Measurements from ENCODE around the gene RIMS3. TPM values are rescaled to one million over a fixed set of nuclear protein-coding genes. Genes with fewer than 3 reads are reported as not detected.

RIMS3 gene
- total RNA-seq, 6 experiments from 2014 or later = 0.05 to 0.14 (median 0.09) TPM; not detected in 3

DNA sequence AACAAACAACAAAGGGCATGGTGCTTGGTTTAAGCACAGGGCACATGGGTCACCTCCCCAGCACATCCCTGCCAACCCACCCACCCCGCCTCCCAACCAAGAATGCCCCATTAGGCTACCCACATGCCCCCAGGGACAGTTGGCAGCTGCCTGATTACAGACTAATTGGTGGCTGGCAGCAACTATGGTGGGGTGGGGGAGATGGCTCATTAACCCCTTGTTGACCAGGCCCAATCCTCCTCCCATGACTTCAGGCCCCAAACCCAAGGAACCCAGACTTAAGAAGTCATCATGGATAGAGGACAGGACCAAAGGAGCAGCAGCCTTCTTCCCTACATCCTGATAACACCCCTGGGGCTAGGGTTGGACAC, 1.3 kb downstream of the RIMS3 start:
- Mint-ChIP-seq H3K27me3 (ENCODE audit: insufficient read depth) (peaks cover 14% of the 10 kb centered on the region), H3K9me3 (no peaks in the 10 kb centered on the region), H3K4me3 (no peak overlapping the region), H3K4me1 (ENCODE audit: low read depth) (no peaks in the 10 kb centered on the region), H3K27ac (no peak overlapping the region), H3K36me3 (ENCODE audit: low read depth) (no peaks in the 10 kb centered on the region)
- no peak for DNase-seq
- TF ChIP-seq, protein P1, sequence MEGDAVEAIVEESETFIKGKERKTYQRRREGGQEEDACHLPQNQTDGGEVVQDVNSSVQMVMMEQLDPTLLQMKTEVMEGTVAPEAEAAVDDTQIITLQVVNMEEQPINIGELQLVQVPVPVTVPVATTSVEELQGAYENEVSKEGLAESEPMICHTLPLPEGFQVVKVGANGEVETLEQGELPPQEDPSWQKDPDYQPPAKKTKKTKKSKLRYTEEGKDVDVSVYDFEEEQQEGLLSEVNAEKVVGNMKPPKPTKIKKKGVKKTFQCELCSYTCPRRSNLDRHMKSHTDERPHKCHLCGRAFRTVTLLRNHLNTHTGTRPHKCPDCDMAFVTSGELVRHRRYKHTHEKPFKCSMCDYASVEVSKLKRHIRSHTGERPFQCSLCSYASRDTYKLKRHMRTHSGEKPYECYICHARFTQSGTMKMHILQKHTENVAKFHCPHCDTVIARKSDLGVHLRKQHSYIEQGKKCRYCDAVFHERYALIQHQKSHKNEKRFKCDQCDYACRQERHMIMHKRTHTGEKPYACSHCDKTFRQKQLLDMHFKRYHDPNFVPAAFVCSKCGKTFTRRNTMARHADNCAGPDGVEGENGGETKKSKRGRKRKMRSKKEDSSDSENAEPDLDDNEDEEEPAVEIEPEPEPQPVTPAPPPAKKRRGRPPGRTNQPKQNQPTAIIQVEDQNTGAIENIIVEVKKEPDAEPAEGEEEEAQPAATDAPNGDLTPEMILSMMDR (IDR thresholded peaks at IDR 0.05) = no peak

DNA sequence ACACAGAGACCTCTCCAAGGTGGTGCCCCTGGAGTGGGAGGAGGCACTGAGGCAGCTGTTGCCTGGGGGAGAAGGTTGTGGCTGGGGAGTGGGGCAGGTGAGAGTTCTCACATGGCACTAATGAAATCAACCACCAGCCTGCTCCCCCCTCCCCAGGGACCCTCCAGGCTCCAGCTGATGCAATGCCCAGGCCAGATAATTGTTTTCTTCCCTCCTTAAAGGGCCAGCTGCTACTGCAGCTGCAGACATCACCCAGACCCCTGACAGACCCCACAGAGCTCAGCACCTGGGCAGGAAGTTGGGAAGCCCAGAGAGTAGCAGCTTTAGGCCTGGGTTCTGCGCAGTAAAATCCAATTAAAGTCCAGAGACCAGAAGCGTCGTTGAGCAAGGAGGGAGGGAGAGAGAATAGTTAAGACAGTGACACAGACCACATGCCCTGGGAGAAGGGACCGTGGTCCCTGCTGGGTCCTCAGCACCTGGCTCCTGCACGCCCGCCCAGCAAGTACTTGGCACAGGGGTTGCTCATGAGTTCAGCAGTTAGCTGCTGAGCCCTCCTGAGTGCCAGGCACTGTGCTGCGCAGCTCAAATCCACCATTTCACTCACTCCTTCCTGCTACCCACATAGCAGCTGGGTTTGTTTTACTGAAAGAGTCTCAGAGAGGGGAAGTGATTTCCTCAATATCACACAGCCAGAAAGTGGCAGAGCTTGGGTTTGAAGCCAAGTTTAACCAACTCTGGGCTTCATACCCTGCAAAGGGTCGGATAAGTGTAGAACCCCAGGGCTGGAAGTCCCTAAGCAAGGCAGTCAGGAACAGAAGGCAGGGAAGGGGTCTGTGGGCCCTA, 1.9 kb downstream of the RIMS3 start:
- DNase-seq = no peak
- H3K36me3 Mint-ChIP-seq (ENCODE audit: low read depth) = no peaks in the 10 kb centered on the region
- no peaks in the 10 kb centered on the region for H3K4me1 Mint-ChIP-seq (ENCODE audit: low read depth)
- peaks cover 14% of the 10 kb centered on the region for H3K27me3 Mint-ChIP-seq (ENCODE audit: insufficient read depth)
- H3K9me3 Mint-ChIP-seq = no peaks in the 10 kb centered on the region
- no peak overlapping the region for H3K27ac Mint-ChIP-seq
- TF ChIP-seq, protein P1 (IDR thresholded peaks at IDR 0.05) = no peak
- no peak overlapping the region for H3K4me3 Mint-ChIP-seq

DNA sequence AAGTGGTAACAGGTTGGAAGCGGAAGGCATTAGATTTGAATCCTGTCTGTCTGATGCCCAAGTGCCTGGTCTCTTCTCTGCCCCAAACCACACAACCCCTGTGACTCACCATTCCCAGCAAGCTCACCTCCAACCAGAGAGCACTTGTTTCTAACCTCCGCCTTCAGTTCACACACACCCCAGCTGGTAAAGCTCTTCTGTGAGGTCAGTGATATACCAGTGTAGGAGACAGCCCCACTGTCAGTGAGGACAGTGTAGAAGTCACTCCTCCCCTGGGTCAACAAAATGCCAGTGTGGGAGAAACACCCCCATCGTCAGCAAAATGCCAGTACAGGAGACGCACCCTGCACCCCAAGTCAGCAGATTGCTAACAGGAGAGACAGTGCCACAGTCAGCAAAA, 2.6 kb downstream of the RIMS3 start:
- H3K4me1 Mint-ChIP-seq (ENCODE audit: low read depth) = no peaks in the 10 kb centered on the region
- TF ChIP-seq, protein P1 (IDR thresholded peaks at IDR 0.05) = no peak
- peaks cover 20% of the 10 kb centered on the region for H3K27me3 Mint-ChIP-seq (ENCODE audit: insufficient read depth)
- H3K36me3 Mint-ChIP-seq (ENCODE audit: low read depth) = no peaks in the 10 kb centered on the region
- H3K9me3 Mint-ChIP-seq = no peaks in the 10 kb centered on the region
- no peak overlapping the region for H3K4me3 Mint-ChIP-seq
- H3K27ac Mint-ChIP-seq = no peak overlapping the region
- DNase-seq = no peak

DNA sequence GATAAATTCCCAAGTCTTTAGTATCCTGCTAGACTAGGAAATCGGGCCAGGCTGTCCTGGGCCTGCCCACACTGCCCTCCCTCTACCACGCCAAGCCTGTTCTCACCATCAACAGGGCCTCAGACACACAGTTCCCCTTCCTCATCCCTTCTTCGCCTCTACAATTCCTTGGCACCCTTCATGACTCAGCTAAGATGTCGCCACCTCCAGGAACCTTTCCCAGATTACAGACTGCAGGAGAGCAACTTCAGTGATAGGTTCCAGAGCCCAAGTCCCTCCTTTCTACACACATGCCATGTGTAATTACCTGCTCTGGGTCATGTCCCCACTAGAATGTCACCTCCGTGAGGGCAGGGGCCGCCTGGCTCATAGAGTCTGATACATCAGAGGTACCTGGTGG, 3.3 kb downstream of the RIMS3 start:
- no peak overlapping the region for H3K27ac Mint-ChIP-seq
- no peak overlapping the region for H3K4me3 Mint-ChIP-seq
- no peaks in the 10 kb centered on the region for H3K9me3 Mint-ChIP-seq

DNA sequence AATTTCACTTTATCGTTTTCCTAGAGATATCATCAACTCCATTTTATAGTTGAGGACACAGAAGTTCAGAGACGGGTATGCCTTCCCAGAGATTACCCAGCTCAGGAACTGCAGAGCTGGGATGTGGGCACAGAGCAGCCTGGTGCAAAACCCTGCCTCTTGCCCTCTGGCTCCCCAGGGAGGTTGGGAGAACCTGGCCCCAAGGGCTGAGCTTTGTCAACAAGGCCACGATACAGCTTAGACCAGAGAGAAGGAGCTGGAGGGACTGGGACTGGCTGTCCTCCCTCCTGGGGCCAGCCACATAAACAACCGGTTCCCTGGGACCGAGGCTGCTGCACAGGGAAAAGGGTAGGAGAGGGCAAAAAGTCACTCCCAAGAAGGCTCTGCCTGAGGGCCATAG, 3.8 kb downstream of the RIMS3 start:
- no peaks in the 10 kb centered on the region for H3K36me3 Mint-ChIP-seq (ENCODE audit: low read depth)
- H3K27ac Mint-ChIP-seq = no peak overlapping the region

More for the DNA sequence above, 3.3 kb downstream of the RIMS3 start:
- peaks cover 24% of the 10 kb centered on the region for H3K27me3 Mint-ChIP-seq (ENCODE audit: insufficient read depth)
- TF ChIP-seq, protein P1 (IDR thresholded peaks at IDR 0.05) = no peak
- H3K36me3 Mint-ChIP-seq (ENCODE audit: low read depth) = no peaks in the 10 kb centered on the region
- H3K4me1 Mint-ChIP-seq (ENCODE audit: low read depth) = no peaks in the 10 kb centered on the region
- no peak for DNase-seq

More for the DNA sequence above, 3.8 kb downstream of the RIMS3 start:
- no peaks in the 10 kb centered on the region for H3K4me1 Mint-ChIP-seq (ENCODE audit: low read depth)
- no peaks in the 10 kb centered on the region for H3K9me3 Mint-ChIP-seq
- TF ChIP-seq, protein P1 (IDR thresholded peaks at IDR 0.05) = no peak
- no peak overlapping the region for H3K4me3 Mint-ChIP-seq
- peaks cover 29% of the 10 kb centered on the region for H3K27me3 Mint-ChIP-seq (ENCODE audit: insufficient read depth)
- no peak for DNase-seq
